Heart left ventricle (tissue), 16 donors: ENCODE data around the gene ELL. TPM values are rescaled to one million over a fixed set of nuclear protein-coding genes. Genes with fewer than 3 reads are reported as not detected.

Source experiments
- ATAC-seq, 4 donors: fragments of 200-7000 bp; cut with Tn5 transposase; one replicate each; pipeline ENCODE4 v1.9.1; 2020 to 2022; ENCODE audit warnings: moderate library complexity in 4 of 4, mild to moderate bottlenecking in 3 of 4, moderate number of reproducible peaks in 1 of 4
- DNase-seq, 5 donors: peaks; one replicate each; pipeline ENCODE4 v3.0.0-alpha.2; 2020
- H3K27ac ChIP-seq, 12 donors: fragments of 200-600 bp; sonication (generic) in 4 of 12; one replicate each; pipeline versions ENCODE4 v1.5.0 to v1.8.0; 2016 to 2022; ENCODE audit warnings: mild to moderate bottlenecking in 2 of 12
- H3K27me3 ChIP-seq, 9 donors: fragments of 200-600 bp; sonication (generic) in 2 of 9; one replicate each; pipeline versions ENCODE4 v1.5.1 to v1.8.0; 2016 to 2022; ENCODE audit warnings: mild to moderate bottlenecking in 3 of 9
- H3K36me3 ChIP-seq, 9 donors: fragments of 200-600 bp; sonication (generic) in 2 of 9; one replicate each; pipeline versions ENCODE4 v1.5.0 to v1.8.0; 2018 to 2022; ENCODE audit warnings: mild to moderate bottlenecking in 2 of 9
- H3K4me1 ChIP-seq, 12 donors: fragments of 200-600 bp; sonication (generic) in 4 of 12; one replicate each; pipeline versions ENCODE4 v1.5.0 to v1.8.0; 2016 to 2022; ENCODE audit warnings: mild to moderate bottlenecking in 3 of 12
- H3K4me3 ChIP-seq, 12 donors: fragments of 200-600 bp; sonication (generic) in 4 of 12; one replicate each; pipeline versions ENCODE4 v1.5.0 to v1.8.0; 2017 to 2022; ENCODE audit warnings: mild to moderate bottlenecking in 9 of 12, moderate library complexity in 4 of 12
- H3K9me3 ChIP-seq, 12 donors: fragments of 200-600 bp; sonication (generic) in 4 of 12; one replicate each; pipeline versions ENCODE4 v1.5.0 to v1.8.0; 2016 to 2022; ENCODE audit warnings: mild to moderate bottlenecking in 1 of 12
- POLR2A ChIP-seq, 2 donors: fragments of 450-650 bp; IDR thresholded peaks; one replicate each; pipeline ENCODE4 v1.6.1; 2017; ENCODE audit warnings: antibody characterized with exemption in 2 of 2, mild to moderate bottlenecking in 2 of 2, moderate library complexity in 2 of 2
- WGBS, 4 donors: extraction: QIAGEN DNeasy Blood & Tissue Kit in 2 of 4; methylation state at CpG; one replicate each; pipeline versions ENCODE4 v1.1.5 to v1.1.7; 2013 to 2018; 5-methylcytosine and 5-hydroxymethylcytosine counted together
- intact Hi-C, 10 donors: fragments of 100-400 bp; cut with DNase I; formaldehyde crosslinking; loops; one replicate each; pipeline versions ENCODE4 v1.11.1 to v1.14.2; 2022
- polyA plus RNA-seq, 2 donors: library from polyadenylated mRNA; stranded (reverse); fragments of 200-250 nt; gene quantifications; one replicate each; pipeline ENCODE4 v1.2.3, GENCODE V29; 2013
- total RNA-seq, 9 donors: library from RNA; depleted of rRNA in 2 of 9; stranded (reverse); fragments of >200 nt in 2 of 9; fragmentation: NEBNext Ultra II Directional in 3 of 9; extraction: Animal tissue kit (Norgen Biotek cat#: 25700) in 3 of 9; gene quantifications; one replicate each; pipeline versions ENCODE4 v1.1.0 to v1.2.4, GENCODE V29; 2016 to 2023
- TF ChIP-seq, protein P1 (sequence below), 12 donors: fragments of 200-600 bp; sonication (generic) in 4 of 12; IDR thresholded peaks; one replicate each; pipeline versions ENCODE4 v1.5.0 to v1.8.0; 2018 to 2022; ENCODE audit warnings: antibody characterized with exemption in 12 of 12, mild to moderate bottlenecking in 5 of 12
- donor health status: ischemic (EF 13 %, LVEDD 7.1; RV severe dilation, severe dysfunction).
- donor health status: healthy with polysubstance abuse.
- donor health status: DM: no; HTN: yes; CAD: no.
- donor health status: DM: no; HTN: no; CAD: no.
- donor health status: ischemic (EF 25% LVEDD 6.9; RV normal size, moderate dysfunction).
- donor health status: ischemic (EF 25% LVEDD 5.7; RV mildly dilated, moderate dysfunction).
- donor health status: healthy.
- donor health status: DM: yes; HTN: yes; CAD: no.
- donor health status: ischemic (EF 35%, LVEDD 5.7; RV mildly dilated, moderate dysfunction).
- donor health status: nonischemic (EF 11% LVEDD 7.7; RV severe dilation, severe dysfunction).
- donor health status: DM: yes; HTN: yes; CAD: no.
- donor health status: PGD.
- donor health status: ischemic (EF 29% LVEDD 5.4; RV normal size, mild dysfunction).
- donor health status: nonischemic (EF 23%, LVEDD 6.1; RV moderate dilation, normal function).

ELL gene
- total and polyA plus RNA-seq, 11 donors = 5.9 to 17.8 (median 7.3) TPM

DNA sequence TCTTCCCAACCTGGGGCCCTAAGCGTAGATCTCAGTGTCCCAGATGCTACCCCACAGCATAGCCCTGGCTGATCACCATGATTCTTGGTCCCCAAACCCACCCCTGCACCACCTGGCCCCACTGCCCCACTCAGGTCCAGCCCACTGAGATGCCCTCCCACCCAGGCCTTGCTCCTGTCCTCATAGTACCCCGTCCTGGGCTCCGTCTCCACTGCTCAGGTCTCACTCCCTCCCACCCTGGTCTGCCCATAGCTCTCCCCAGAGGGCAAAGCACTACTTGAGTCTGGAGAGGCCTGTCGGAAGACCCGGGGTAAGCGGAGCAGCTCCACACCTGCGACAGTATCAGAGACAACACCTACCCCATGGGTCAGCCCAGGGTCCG is 48.2 kb downstream of the ELL start:
- Histone ChIP-seq H3K36me3 (peaks cover 0 to 29% (median 13%) of the 10 kb centered on the region in 9 donors), H3K27me3 (no peaks in the 10 kb centered on the region), H3K4me3 (no peak overlapping the region), H3K9me3 (no peaks in the 10 kb centered on the region), H3K4me1 (peaks cover 3 to 76% (median 49%) of the 10 kb centered on the region in 12 donors), H3K27ac (peak overlapping the region in 4 of 12 donors; percentile 22 to 98 (median 46))
- intact Hi-C loops = loop anchor here in 6 of 10 donors (5.0 to 10.0 kb wide), 6 partner anchors 34 to 371 kb away; partner anchors contain the start of genes ELL (in 1 of the 6), REX1BD (in 1 of the 6) and UBA52 (in 1 of the 6)
- ATAC-seq (no peak), DNase-seq (no peak)
- no peak for TF ChIP-seq POLR2A (IDR thresholded peaks at IDR 0.05)
- TF ChIP-seq, protein P1, sequence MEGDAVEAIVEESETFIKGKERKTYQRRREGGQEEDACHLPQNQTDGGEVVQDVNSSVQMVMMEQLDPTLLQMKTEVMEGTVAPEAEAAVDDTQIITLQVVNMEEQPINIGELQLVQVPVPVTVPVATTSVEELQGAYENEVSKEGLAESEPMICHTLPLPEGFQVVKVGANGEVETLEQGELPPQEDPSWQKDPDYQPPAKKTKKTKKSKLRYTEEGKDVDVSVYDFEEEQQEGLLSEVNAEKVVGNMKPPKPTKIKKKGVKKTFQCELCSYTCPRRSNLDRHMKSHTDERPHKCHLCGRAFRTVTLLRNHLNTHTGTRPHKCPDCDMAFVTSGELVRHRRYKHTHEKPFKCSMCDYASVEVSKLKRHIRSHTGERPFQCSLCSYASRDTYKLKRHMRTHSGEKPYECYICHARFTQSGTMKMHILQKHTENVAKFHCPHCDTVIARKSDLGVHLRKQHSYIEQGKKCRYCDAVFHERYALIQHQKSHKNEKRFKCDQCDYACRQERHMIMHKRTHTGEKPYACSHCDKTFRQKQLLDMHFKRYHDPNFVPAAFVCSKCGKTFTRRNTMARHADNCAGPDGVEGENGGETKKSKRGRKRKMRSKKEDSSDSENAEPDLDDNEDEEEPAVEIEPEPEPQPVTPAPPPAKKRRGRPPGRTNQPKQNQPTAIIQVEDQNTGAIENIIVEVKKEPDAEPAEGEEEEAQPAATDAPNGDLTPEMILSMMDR (IDR thresholded peaks at IDR 0.05) = no peak
- WGBS, 4 donors = 94 to 98% (median 96%) methylated on average over 5 to 8 of the region's 8 CpGs

GRCh38 chr19:18473003-18473705 is 48.7 kb downstream of the ELL start:
- Histone ChIP-seq H3K36me3 (peaks cover 0 to 29% (median 13%) of the 10 kb centered on the region in 9 donors), H3K27me3 (no peaks in the 10 kb centered on the region), H3K4me1 (peaks cover 1 to 76% (median 47%) of the 10 kb centered on the region in 12 donors), H3K9me3 (no peaks in the 10 kb centered on the region), H3K4me3 (no peak overlapping the region), H3K27ac (peak overlapping the region in 6 of 12 donors; percentile 22 to 50 (median 34))
- WGBS, 4 donors = 67 to 81% (median 75%) methylated on average over 7 to 8 of the region's 8 CpGs
- TF ChIP-seq, protein P1 (IDR thresholded peaks at IDR 0.05) = no peak
- TF ChIP-seq POLR2A (IDR thresholded peaks at IDR 0.05) = no peak
- intact Hi-C loops = loop anchor here in 6 of 10 donors (5.0 to 10.0 kb wide), 6 partner anchors 34 to 372 kb away; partner anchors contain the start of genes ELL (in 1 of the 6), REX1BD (in 1 of the 6) and UBA52 (in 1 of the 6)
- DNase-seq = no peak
- ATAC-seq = peak in 1 of 4 donors; percentile 18

- 56 to 71% (median 67%) methylated on average over 1 to 2 of the region's 2 CpGs for WGBS, 4 donors
- no peak overlapping the region for H3K27ac ChIP-seq
- no peaks in the 10 kb centered on the region for H3K27me3 ChIP-seq
- TF ChIP-seq, protein P1 (IDR thresholded peaks at IDR 0.05) = no peak
- no peak for TF ChIP-seq POLR2A (IDR thresholded peaks at IDR 0.05)
- peaks cover 0 to 29% (median 13%) of the 10 kb centered on the region in 9 donors for H3K36me3 ChIP-seq
- no peak for ATAC-seq
- H3K4me3 ChIP-seq = no peak overlapping the region
- H3K4me1 ChIP-seq = peaks cover 3 to 71% (median 54%) of the 10 kb centered on the region in 12 donors
- no peaks in the 10 kb centered on the region for H3K9me3 ChIP-seq
- intact Hi-C loops = loop anchor here in 6 of 10 donors (5.0 to 10.0 kb wide), 6 partner anchors 37 to 374 kb away; partner anchors contain the start of genes ELL (in 1 of the 6), REX1BD (in 1 of the 6) and UBA52 (in 1 of the 6)
- DNase-seq = no peak
Observed at GRCh38 chr19:18470787-18471186, 51.1 kb downstream of the ELL start.
